CD4-positive, CD25-positive, alpha-beta regulatory T cell (primary cell): ENCODE results near the gene ZNF91. TPM values are rescaled to one million over a fixed set of nuclear protein-coding genes. Genes with fewer than 3 reads are reported as not detected.
A peak's percentile ranks its signal among the peaks of the same experiment; 100 is the strongest.

ENCODE experiments used
- ATAC-seq, 2 donors: fragments of 150-1000 bp; cut with Tn5 transposase; one replicate each; pipeline ENCODE4 v1.10.0; 2021; ENCODE audit warnings: low read depth in 2 of 2, moderate number of reproducible peaks in 2 of 2, moderate library complexity in 1 of 2
- DNase-seq, 3 donors: peaks; one replicate each; pipeline versions ENCODE4 v3.0.0 to v3.0.0-alpha.2; 2012 to 2022; ENCODE audit warnings: mixed read lengths in 1 of 3
- H3K27ac ChIP-seq: one replicate; pipeline ENCODE4 v1.7.0; 2013; ENCODE audit warnings: mild to moderate bottlenecking, low read length; ENCODE audit not compliant: insufficient read depth, poor library complexity, severe bottlenecking
- H3K27me3 ChIP-seq: one replicate; pipeline ENCODE4 v1.7.0; 2013; ENCODE audit warnings: low read length; ENCODE audit not compliant: control insufficient read depth, insufficient read depth
- H3K36me3 ChIP-seq: one replicate; pipeline ENCODE4 v1.7.0; 2013; ENCODE audit warnings: mild to moderate bottlenecking, low read length, moderate library complexity; ENCODE audit not compliant: control insufficient read depth, insufficient read depth
- H3K4me1 ChIP-seq: 2 replicates; pipeline ENCODE4 v1.7.0; 2013; ENCODE audit warnings: mild to moderate bottlenecking, low read length; ENCODE audit not compliant: insufficient read depth, control insufficient read depth, poor library complexity, severe bottlenecking
- H3K4me3 ChIP-seq: one replicate; pipeline ENCODE4 v1.7.0; 2013; ENCODE audit warnings: low read depth, mild to moderate bottlenecking, low read length, moderate library complexity
- H3K9me3 ChIP-seq, 2 experiments: 1 replicate in 1 of 2; 2 replicates in 1 of 2; pipeline ENCODE4 v1.7.0; 2013; ENCODE audit warnings: low read length in 2 of 2, mild to moderate bottlenecking in 1 of 2, moderate library complexity in 1 of 2; ENCODE audit not compliant: control insufficient read depth in 2 of 2
- H3K27ac Mint-ChIP-seq, 3 donors: one replicate each; pipeline ENCODE4 v1.8.0; 2020 to 2022; ENCODE audit warnings: mild to moderate bottlenecking in 3 of 3, mixed read lengths in 3 of 3, moderate library complexity in 2 of 3
- H3K27me3 Mint-ChIP-seq: one replicate; pipeline ENCODE4 v1.8.0; 2022; ENCODE audit warnings: mild to moderate bottlenecking, mixed read lengths
- H3K36me3 Mint-ChIP-seq: one replicate; pipeline ENCODE4 v1.8.0; 2020; ENCODE audit warnings: mixed read lengths
- H3K4me1 Mint-ChIP-seq, 4 donors: one replicate each; pipeline ENCODE4 v1.8.0; 2020 to 2022; ENCODE audit warnings: mixed read lengths in 4 of 4, mild to moderate bottlenecking in 1 of 4
- H3K4me3 Mint-ChIP-seq, 4 donors: one replicate each; pipeline ENCODE4 v1.8.0; 2020 to 2022; ENCODE audit warnings: mild to moderate bottlenecking in 4 of 4, mixed read lengths in 4 of 4, moderate library complexity in 3 of 4
- H3K9me3 Mint-ChIP-seq, 7 donors: one replicate each; pipeline ENCODE4 v1.8.0; 2020 to 2022; ENCODE audit warnings: mixed read lengths in 7 of 7, mild to moderate bottlenecking in 3 of 7, moderate library complexity in 2 of 7
- polyA plus RNA-seq, 4 donors: library from polyadenylated mRNA; unstranded; fragments of 300-500 nt; fragmentation: Illumina TruSeq; gene quantifications; one replicate each; pipeline ENCODE4 v1.2.3, GENCODE V29; 2021
- total RNA-seq: library from RNA; stranded (reverse); gene quantifications from one replicate; pipeline ENCODE4 v1.2.3, GENCODE V29; 2022

The ZNF91 gene
- total and polyA plus RNA-seq, 5 donors from 2014 or later, result 17.9 to 49.0 (median 37.8) TPM

DNA sequence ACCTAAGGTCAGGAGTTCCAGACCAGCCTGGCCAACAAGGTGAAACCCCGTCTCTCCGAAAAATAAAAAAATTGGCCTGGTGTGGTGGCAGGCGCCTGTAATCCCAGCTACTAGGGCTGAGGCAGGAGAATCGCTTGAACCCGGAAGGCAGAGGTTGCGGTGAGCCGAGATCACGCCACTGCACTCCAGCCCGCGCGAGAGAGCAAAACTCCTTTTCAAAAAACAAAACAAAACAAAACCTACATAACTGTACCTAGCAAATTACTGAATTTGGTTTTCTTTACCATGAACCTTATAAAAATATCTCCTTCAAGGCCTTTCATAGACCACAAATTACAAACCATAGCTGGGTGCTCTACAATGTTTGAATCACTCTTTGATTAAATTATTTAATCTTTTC, 760 bp downstream of the ZNF91 start:
- DNase-seq, result peak; percentile 21 to 60 (median 45)
- peaks cover 20 to 51% (median 30%) of the 10 kb centered on the region in 4 donors for H3K4me1 Mint-ChIP-seq
- H3K4me3 ChIP-seq, result peak overlapping the region; percentile 94
- H3K4me1 ChIP-seq, result peaks cover 29% of the 10 kb centered on the region
- H3K27ac ChIP-seq, result peak overlapping the region; percentile 92
- H3K27me3 ChIP-seq, result no peaks in the 10 kb centered on the region
- no peaks in the 10 kb centered on the region for H3K27me3 Mint-ChIP-seq
- peaks cover 0 to 17% (median 6%) of the 10 kb centered on the region in 7 donors for H3K9me3 Mint-ChIP-seq
- no peak for ATAC-seq
- peaks cover 19% of the 10 kb centered on the region for H3K36me3 Mint-ChIP-seq
- H3K9me3 ChIP-seq, result peaks cover 4 to 25% of the 10 kb centered on the region in 2 experiments
- peaks cover 18% of the 10 kb centered on the region for H3K36me3 ChIP-seq
- peak overlapping the region; percentile 92 to 99 (median 98) for H3K27ac Mint-ChIP-seq
- H3K4me3 Mint-ChIP-seq, result peak overlapping the region; percentile 98 to 100 (median 98)

- Mint-ChIP-seq H3K27ac (peak overlapping the region; percentile 64 to 99 (median 98)), H3K4me3 (peak overlapping the region; percentile 98 to 100 (median 98)), H3K9me3 (peaks cover 0 to 22% (median 6%) of the 10 kb centered on the region in 7 donors), H3K4me1 (peaks cover 23 to 61% (median 31%) of the 10 kb centered on the region in 4 donors), H3K27me3 (no peaks in the 10 kb centered on the region), H3K36me3 (peaks cover 33% of the 10 kb centered on the region)
- Histone ChIP-seq H3K36me3 (peaks cover 32% of the 10 kb centered on the region), H3K27me3 (no peaks in the 10 kb centered on the region), H3K9me3 (peaks cover 16 to 39% of the 10 kb centered on the region in 2 experiments), H3K4me3 (peak overlapping the region; percentile 45), H3K4me1 (peaks cover 29% of the 10 kb centered on the region), H3K27ac (no peak overlapping the region)
- ATAC-seq (no peak), DNase-seq (no peak)
Measured at GRCh38 chr19:23393121-23393520, 2.1 kb downstream of the ZNF91 start.

DNA sequence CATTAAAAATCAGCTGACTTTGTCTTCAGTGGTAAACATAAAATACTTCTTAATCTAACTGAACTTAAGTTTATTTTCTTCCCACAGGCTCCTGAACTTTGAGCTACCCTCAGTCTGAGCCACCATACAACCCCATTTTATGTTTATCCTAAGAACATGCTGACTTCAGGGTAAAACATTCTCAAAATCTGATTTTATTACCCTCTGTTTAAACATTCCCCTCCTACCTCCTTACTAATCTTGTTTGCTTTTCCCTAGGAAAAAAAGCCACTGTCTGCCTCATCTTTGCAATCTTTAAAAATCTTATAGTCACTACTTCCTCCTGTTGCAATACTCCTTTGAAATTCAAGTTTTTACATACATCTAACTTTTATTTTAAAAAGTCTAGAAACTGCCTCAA, 4.0 kb downstream of the ZNF91 start:
- no peak overlapping the region for H3K4me3 ChIP-seq
- H3K36me3 ChIP-seq, result peaks cover 37% of the 10 kb centered on the region
- Mint-ChIP-seq H3K27ac (peak overlapping the region in 1 of 3 donors; percentile 83), H3K4me1 (peaks cover 19 to 68% (median 35%) of the 10 kb centered on the region in 4 donors), H3K27me3 (no peaks in the 10 kb centered on the region), H3K36me3 (peaks cover 43% of the 10 kb centered on the region), H3K9me3 (peaks cover 0 to 32% (median 14%) of the 10 kb centered on the region in 7 donors), H3K4me3 (peak overlapping the region in 3 of 4 donors; percentile 0 to 51 (median 38))
- peaks cover 25 to 51% of the 10 kb centered on the region in 2 experiments for H3K9me3 ChIP-seq
- H3K4me1 ChIP-seq, result peaks cover 29% of the 10 kb centered on the region
- ATAC-seq (no peak), DNase-seq (no peak)
- no peak overlapping the region for H3K27ac ChIP-seq
- H3K27me3 ChIP-seq, result no peaks in the 10 kb centered on the region

DNA sequence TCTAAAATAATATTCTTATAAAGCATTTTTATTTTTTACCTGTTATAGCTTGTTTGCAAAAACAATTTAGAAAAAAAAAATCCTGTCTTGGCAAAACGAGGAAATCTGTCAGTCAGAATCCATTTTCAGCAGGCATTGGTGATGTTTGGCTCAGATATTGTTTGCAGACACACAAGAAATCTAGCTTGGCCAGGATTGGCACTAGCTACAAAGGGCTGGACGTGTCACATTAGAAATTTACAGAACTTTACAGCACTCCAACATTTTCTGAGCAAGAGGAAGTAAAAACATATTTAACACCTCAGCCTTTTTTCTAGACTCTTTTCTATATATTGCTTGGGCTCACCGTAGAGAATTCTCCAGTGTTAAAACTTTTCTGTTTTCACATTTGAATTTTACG, 9.9 kb downstream of the ZNF91 start:
- Histone ChIP-seq H3K36me3 (peaks cover 74% of the 10 kb centered on the region), H3K27ac (no peak overlapping the region), H3K4me1 (no peaks in the 10 kb centered on the region), H3K9me3 (peaks cover 73 to 91% of the 10 kb centered on the region in 2 experiments), H3K27me3 (no peaks in the 10 kb centered on the region), H3K4me3 (no peak overlapping the region)
- Mint-ChIP-seq H3K27ac (no peak overlapping the region), H3K4me1 (peaks cover 0 to 42% (median 15%) of the 10 kb centered on the region in 4 donors), H3K9me3 (peaks cover 0 to 69% (median 32%) of the 10 kb centered on the region in 7 donors), H3K4me3 (no peak overlapping the region), H3K36me3 (peaks cover 70% of the 10 kb centered on the region), H3K27me3 (no peaks in the 10 kb centered on the region)
- no peak for ATAC-seq
- DNase-seq, result no peak

DNA sequence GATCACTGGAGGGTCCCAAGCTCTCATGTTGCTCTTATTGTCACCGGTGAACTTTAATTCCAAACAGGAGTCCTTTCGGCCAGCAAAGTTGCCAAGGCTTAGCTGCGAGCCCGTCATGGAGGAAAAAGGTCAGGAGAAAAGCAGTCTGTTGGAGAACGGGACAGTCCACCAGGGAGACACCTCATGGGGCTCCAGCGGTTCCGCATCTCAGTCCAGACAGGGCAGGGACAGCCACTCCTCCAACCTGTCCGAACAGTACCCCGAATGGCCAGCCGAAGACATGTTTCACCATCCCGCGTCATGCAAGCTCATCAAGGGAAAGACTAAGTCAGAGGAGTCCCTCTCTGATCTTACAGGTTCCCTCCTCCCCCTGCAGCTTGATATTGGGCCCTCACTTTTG, 10.4 kb downstream of the ZNF91 start:
- Mint-ChIP-seq H3K27me3 (no peaks in the 10 kb centered on the region), H3K27ac (no peak overlapping the region), H3K36me3 (peaks cover 70% of the 10 kb centered on the region), H3K4me3 (no peak overlapping the region), H3K9me3 (peaks cover 0 to 71% (median 34%) of the 10 kb centered on the region in 7 donors), H3K4me1 (peaks cover 0 to 38% (median 16%) of the 10 kb centered on the region in 4 donors)
- DNase-seq (no peak), ATAC-seq (no peak)
- peaks cover 78% of the 10 kb centered on the region for H3K36me3 ChIP-seq
- peaks cover 78 to 93% of the 10 kb centered on the region in 2 experiments for H3K9me3 ChIP-seq
- H3K4me3 ChIP-seq, result no peak overlapping the region
- H3K27ac ChIP-seq, result no peak overlapping the region
- no peaks in the 10 kb centered on the region for H3K4me1 ChIP-seq
- no peaks in the 10 kb centered on the region for H3K27me3 ChIP-seq

GRCh38 chr19:23384166-23384565, 11.1 kb downstream of the ZNF91 start:
- Mint-ChIP-seq H3K36me3 (peaks cover 70% of the 10 kb centered on the region), H3K9me3 (peaks cover 0 to 71% (median 36%) of the 10 kb centered on the region in 7 donors), H3K27ac (no peak overlapping the region), H3K4me3 (peak overlapping the region in 1 of 4 donors; percentile 38), H3K4me1 (peaks cover 0 to 37% (median 10%) of the 10 kb centered on the region in 4 donors), H3K27me3 (no peaks in the 10 kb centered on the region)
- Histone ChIP-seq H3K27me3 (no peaks in the 10 kb centered on the region), H3K4me3 (no peak overlapping the region), H3K9me3 (peaks cover 77 to 93% of the 10 kb centered on the region in 2 experiments), H3K27ac (no peak overlapping the region), H3K4me1 (no peaks in the 10 kb centered on the region), H3K36me3 (peaks cover 81% of the 10 kb centered on the region)
- ATAC-seq (no peak), DNase-seq (no peak)

DNA sequence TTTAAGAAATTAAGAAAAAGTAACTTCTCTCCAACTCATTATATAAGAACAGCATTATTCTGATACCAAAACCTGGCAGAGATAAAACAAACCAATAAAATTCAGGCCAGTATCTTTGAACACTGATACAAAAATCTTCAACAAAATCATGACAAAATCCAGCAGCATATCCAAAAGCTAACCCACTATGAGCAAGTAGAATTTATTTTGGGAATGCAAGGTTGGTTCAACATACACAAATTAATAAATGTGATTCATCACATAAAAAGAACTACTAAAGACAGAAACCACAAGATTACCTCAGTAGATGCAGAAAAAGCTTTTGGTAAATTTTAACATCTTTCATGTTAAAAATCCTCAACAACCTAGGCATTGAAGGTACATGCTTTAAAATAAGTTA, 12.3 kb downstream of the ZNF91 start:
- Histone ChIP-seq H3K9me3 (peaks cover 79 to 93% of the 10 kb centered on the region in 2 experiments), H3K36me3 (peaks cover 78% of the 10 kb centered on the region), H3K27me3 (no peaks in the 10 kb centered on the region), H3K4me1 (no peaks in the 10 kb centered on the region), H3K27ac (no peak overlapping the region), H3K4me3 (no peak overlapping the region)
- no peak overlapping the region for H3K27ac Mint-ChIP-seq
- no peak for ATAC-seq
- no peaks in the 10 kb centered on the region for H3K27me3 Mint-ChIP-seq
- no peak for DNase-seq
- H3K36me3 Mint-ChIP-seq, result peaks cover 63% of the 10 kb centered on the region
- no peak overlapping the region for H3K4me3 Mint-ChIP-seq
- H3K9me3 Mint-ChIP-seq, result peaks cover 0 to 63% (median 36%) of the 10 kb centered on the region in 7 donors
- peaks cover 0 to 31% (median 7%) of the 10 kb centered on the region in 4 donors for H3K4me1 Mint-ChIP-seq

- ATAC-seq (no peak), DNase-seq (no peak)
- Histone ChIP-seq H3K27ac (no peak overlapping the region), H3K27me3 (no peaks in the 10 kb centered on the region), H3K9me3 (peaks cover 86 to 97% of the 10 kb centered on the region in 2 experiments), H3K4me3 (no peak overlapping the region), H3K36me3 (peaks cover 87% of the 10 kb centered on the region), H3K4me1 (no peaks in the 10 kb centered on the region)
- H3K36me3 Mint-ChIP-seq, result peaks cover 60% of the 10 kb centered on the region
- no peak overlapping the region for H3K4me3 Mint-ChIP-seq
- H3K9me3 Mint-ChIP-seq, result peaks cover 0 to 63% (median 31%) of the 10 kb centered on the region in 7 donors
- no peaks in the 10 kb centered on the region for H3K27me3 Mint-ChIP-seq
- peaks cover 0 to 18% (median 3%) of the 10 kb centered on the region in 4 donors for H3K4me1 Mint-ChIP-seq
- no peak overlapping the region for H3K27ac Mint-ChIP-seq
Measured at GRCh38 chr19:23381114-23381513, 14.2 kb downstream of the ZNF91 start.
